MCF 10A (cell line): ENCODE results near the gene ABHD5. TPM values are rescaled to one million over a fixed set of nuclear protein-coding genes. Genes with fewer than 3 reads are reported as not detected.
"Not testable (repeated sequence)": the region's sequence is repeated elsewhere in the genome, so short reads cannot be mapped to it uniquely, and the experiment has no call there.

Experiments used
- BruUV-seq: library from RNA; stranded (reverse); fragments of 400-500 nt; replicated peaks from 2 replicates; lab custom pipeline; 2021; lab: Mats Ljungman, UMichigan
- CTCF ChIA-PET: fragments of 300-600 bp; sonication (Branson Sonifier 250); formaldehyde crosslinking; extraction: SDS; loops from one replicate; lab custom pipeline; 2021; ENCODE audit warnings: antibody characterized with exemption, inconsistent platforms; lab: Yijun Ruan, JAX
- POLR2A ChIA-PET: fragments of 300-600, 350-650 bp; sonication (Branson Sonifier 250); formaldehyde crosslinking; extraction: SDS; loops from one replicate; lab custom pipeline; 2020; ENCODE audit warnings: antibody characterized with exemption, inconsistent platforms; lab: Yijun Ruan, JAX
- DNase-seq: peaks from one replicate; pipeline ENCODE4 v3.0.0-alpha.2; 2018; ENCODE audit not compliant: unreplicated experiment
- H3K27ac Mint-ChIP-seq: one replicate; pipeline ENCODE4 v1.8.0; 2022; ENCODE audit warnings: mild to moderate bottlenecking, low read depth, mixed read lengths; ENCODE audit not compliant: unreplicated experiment
- H3K27me3 Mint-ChIP-seq: one replicate; pipeline ENCODE4 v1.8.0; 2022; ENCODE audit warnings: mixed read lengths; ENCODE audit not compliant: insufficient read depth, unreplicated experiment
- H3K36me3 Mint-ChIP-seq: one replicate; pipeline ENCODE4 v1.8.0; 2022; ENCODE audit warnings: mild to moderate bottlenecking, moderate library complexity, mixed read lengths; ENCODE audit not compliant: insufficient read depth, unreplicated experiment
- H3K4me1 Mint-ChIP-seq: one replicate; pipeline ENCODE4 v1.8.0; 2022; ENCODE audit warnings: mixed read lengths; ENCODE audit not compliant: insufficient read depth, unreplicated experiment
- H3K4me3 Mint-ChIP-seq: one replicate; pipeline ENCODE4 v1.8.0; 2022; ENCODE audit warnings: mild to moderate bottlenecking, moderate library complexity, mixed read lengths; ENCODE audit not compliant: unreplicated experiment
- H3K9me3 Mint-ChIP-seq: one replicate; pipeline ENCODE4 v1.8.0; 2022; ENCODE audit warnings: mixed read lengths; ENCODE audit not compliant: unreplicated experiment
- intact Hi-C: fragments of 100-400 bp; cut with micrococcal nuclease; formaldehyde crosslinking; loops from 2 replicates; pipeline ENCODE4 v1.14.1; 2022
- total RNA-seq: library from RNA; stranded (reverse); gene quantifications from 2 replicates; pipeline ENCODE4 v1.2.3, GENCODE V29; 2022
- TF ChIP-seq, protein P1 (sequence below): fragments of 200-600 bp; IDR thresholded peaks from one replicate; pipeline ENCODE4 v1.8.0; 2022; ENCODE audit warnings: antibody characterized with exemption, mild to moderate bottlenecking; ENCODE audit not compliant: unreplicated experiment

ABHD5 gene
- total RNA-seq, 1 experiment from 2014 or later: 32.6 TPM

DNA sequence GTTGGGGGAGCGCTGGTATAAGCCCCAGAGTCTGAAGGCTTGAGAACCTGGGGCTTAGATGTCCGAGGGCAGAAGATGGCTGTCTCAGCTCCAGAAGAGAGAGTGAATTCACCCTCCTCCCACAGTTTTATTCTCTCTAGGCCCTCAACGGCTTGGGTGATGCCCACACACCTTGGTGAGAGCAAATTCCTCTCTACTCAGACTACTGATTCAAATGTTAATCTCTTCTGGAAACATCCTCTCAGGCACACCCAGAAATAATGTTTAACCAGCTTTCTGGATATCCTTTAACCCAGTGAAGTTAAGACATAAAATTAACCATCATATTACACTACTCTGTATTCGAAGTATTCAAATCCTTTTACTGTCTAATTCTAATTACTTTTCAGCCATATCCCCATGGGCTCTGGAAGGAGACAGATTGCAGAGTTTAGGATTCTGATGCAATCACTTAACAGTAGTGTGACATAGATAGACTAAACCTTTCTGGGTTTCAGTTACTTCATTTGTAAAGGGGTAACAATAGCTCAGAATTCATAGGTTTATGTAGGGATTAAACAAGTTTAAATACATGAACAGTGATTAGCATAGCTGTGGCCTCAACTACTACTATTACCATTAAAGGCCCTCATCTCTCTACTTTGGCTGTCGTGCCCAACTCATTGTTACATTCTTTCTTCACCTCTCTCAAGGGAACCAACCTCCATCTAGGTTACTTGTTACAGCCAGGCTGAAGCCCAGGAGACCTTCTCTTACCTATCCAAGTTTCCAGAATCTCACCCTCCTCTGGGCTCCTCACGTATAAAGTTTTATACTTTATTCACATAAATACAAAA is 43.2 kb upstream of the ABHD5 start:
- CTCF ChIA-PET: no interaction called here
- Mint-ChIP-seq H3K27me3 (no peaks in the 10 kb centered on the region), H3K4me3 (no peak overlapping the region)

DNA sequence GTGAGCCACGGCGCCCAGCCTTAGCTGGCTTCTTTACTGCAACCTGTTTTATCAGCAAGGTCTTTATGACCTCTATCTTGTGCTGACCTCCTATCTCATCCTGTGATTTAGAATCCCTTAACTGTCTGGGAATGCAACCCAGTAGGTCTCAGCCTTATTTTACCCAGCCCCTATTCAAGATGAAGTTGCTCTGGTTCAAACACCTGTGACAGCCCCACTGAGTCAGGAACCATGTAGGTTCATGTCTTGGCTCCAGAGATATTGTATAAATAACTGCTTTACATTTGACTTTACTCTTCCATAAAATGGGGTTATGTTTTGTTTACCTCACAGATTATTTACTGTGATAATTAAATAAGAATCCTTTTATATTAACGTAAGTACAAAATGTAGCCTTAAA is 41.8 kb upstream of the ABHD5 start:
- Mint-ChIP-seq H3K4me1 (peaks cover 15% of the 10 kb centered on the region), H3K27ac (no peak overlapping the region), H3K4me3 (no peak overlapping the region), H3K9me3 (no peaks in the 10 kb centered on the region), H3K27me3 (no peaks in the 10 kb centered on the region), H3K36me3 (no peaks in the 10 kb centered on the region)
- DNase-seq: no peak
- CTCF ChIA-PET: interaction anchor here (0.6 kb wide), 1 partner anchor 10 kb away, joined by 3 read pairs; no protein-coding TSS in a partner anchor
- intact Hi-C loops: no loop called here
- no TSS peak for BruUV-seq
- TF ChIP-seq, protein P1, sequence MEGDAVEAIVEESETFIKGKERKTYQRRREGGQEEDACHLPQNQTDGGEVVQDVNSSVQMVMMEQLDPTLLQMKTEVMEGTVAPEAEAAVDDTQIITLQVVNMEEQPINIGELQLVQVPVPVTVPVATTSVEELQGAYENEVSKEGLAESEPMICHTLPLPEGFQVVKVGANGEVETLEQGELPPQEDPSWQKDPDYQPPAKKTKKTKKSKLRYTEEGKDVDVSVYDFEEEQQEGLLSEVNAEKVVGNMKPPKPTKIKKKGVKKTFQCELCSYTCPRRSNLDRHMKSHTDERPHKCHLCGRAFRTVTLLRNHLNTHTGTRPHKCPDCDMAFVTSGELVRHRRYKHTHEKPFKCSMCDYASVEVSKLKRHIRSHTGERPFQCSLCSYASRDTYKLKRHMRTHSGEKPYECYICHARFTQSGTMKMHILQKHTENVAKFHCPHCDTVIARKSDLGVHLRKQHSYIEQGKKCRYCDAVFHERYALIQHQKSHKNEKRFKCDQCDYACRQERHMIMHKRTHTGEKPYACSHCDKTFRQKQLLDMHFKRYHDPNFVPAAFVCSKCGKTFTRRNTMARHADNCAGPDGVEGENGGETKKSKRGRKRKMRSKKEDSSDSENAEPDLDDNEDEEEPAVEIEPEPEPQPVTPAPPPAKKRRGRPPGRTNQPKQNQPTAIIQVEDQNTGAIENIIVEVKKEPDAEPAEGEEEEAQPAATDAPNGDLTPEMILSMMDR: no peak
- POLR2A ChIA-PET: interaction anchor here (0.6 kb wide), 1 partner anchor 18 kb away, joined by 4 read pairs; no protein-coding TSS in a partner anchor

More for the DNA sequence above, 43.2 kb upstream of the ABHD5 start:
- Mint-ChIP-seq H3K27ac (peak overlapping the region; percentile 52), H3K36me3 (no peaks in the 10 kb centered on the region), H3K4me1 (peaks cover 15% of the 10 kb centered on the region), H3K9me3 (no peaks in the 10 kb centered on the region)
- TF ChIP-seq, protein P1: no peak
- intact Hi-C loops: no loop called here
- DNase-seq: no peak
- POLR2A ChIA-PET: no interaction called here
- no TSS peak for BruUV-seq

DNA sequence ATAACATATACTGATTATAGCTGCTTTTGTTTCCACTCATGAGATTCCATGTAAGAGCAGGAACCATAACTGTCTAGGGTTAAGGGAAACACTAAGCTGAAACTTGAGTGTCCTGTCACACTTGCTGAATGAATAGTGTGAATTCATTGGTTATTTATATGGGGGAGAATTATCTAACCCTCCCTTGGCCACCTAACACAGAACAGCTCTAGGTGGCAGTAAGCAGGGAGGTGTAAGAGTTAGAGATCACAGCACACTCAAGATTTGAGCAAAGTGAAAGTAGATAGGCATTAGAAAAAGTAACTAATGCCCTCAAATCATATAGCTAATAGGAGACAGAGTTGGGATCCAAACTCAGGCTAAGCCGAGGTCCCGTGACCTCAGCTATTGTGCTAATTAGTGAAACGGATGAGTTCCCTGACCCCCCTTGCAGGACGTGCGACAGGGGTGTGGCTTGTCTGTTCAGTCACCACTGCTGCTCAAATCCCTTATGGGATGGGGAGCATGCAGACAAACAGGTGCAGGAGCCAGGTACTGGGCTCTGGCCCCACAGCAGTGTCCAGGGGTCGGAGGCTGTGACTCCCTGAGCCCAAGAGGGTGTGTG is 41.3 kb upstream of the ABHD5 start:
- Mint-ChIP-seq H3K36me3 (no peaks in the 10 kb centered on the region), H3K27ac (no peak overlapping the region), H3K4me1 (peaks cover 15% of the 10 kb centered on the region), H3K4me3 (no peak overlapping the region), H3K27me3 (no peaks in the 10 kb centered on the region), H3K9me3 (no peaks in the 10 kb centered on the region)
- BruUV-seq: no TSS peak
- TF ChIP-seq, protein P1: no peak
- DNase-seq: no peak
- ChIA-PET POLR2A (interaction anchor here (0.5 to 0.6 kb wide), 2 partner anchors 19 to 1026 kb away, joined by 3 to 4 read pairs; no protein-coding TSS in a partner anchor), CTCF (interaction anchor here (0.6 kb wide), 1 partner anchor 9 kb away, joined by 3 read pairs; no protein-coding TSS in a partner anchor)
- intact Hi-C loops: no loop called here

DNA sequence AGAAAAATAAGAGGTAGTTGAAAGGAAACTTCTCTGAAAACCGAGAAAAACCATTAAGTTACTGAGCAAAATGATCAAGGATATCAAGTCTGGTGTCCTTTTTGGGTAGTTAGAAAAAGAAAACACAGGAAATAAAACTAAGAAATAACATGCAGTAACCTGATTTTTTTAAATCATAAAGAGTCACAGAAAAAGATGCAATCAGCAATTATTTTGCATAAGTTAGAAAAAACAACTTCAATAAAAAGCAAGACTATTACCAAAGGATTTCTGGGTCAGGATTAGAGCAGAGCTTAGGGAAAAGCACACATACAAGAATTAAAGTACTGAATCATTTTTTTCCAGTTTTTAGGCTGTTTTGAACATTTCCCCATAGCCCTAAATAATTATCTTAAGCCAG is 40.4 kb upstream of the ABHD5 start:
- Mint-ChIP-seq H3K27me3 (no peaks in the 10 kb centered on the region), H3K4me3 (no peak overlapping the region), H3K36me3 (no peaks in the 10 kb centered on the region), H3K27ac (no peak overlapping the region), H3K4me1 (peaks cover 15% of the 10 kb centered on the region), H3K9me3 (no peaks in the 10 kb centered on the region)
- DNase-seq: no peak
- BruUV-seq: no TSS peak
- ChIA-PET CTCF (interaction anchor here (0.7 kb wide), 1 partner anchor 10 kb away, joined by 3 read pairs; no protein-coding TSS in a partner anchor), POLR2A (no interaction called here)
- intact Hi-C loops: no loop called here
- TF ChIP-seq, protein P1: no peak

DNA sequence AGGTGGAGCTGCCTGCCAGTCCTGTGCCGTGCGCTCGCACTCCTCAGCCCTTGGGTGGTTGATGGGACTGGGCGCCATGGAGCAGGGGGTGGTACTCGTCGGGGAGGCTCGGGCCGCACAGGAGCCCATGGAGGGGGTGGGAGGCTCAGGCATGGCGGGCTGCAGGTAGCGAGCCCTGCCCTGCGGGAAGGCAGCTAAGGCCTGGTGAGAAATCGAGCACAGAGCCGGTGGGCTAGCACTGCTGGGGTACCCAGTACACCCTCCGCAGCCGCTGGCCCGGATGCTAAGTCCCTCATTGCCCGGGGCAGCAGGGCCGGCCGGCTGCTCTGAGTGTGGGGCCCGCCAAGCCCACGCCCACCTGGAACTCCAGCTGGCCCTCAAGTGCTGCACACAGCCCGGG is 34.3 kb upstream of the ABHD5 start:
- intact Hi-C loops, H3K9me3 Mint-ChIP-seq, BruUV-seq, H3K4me3 Mint-ChIP-seq, H3K27me3 Mint-ChIP-seq, DNase-seq, H3K4me1 Mint-ChIP-seq, H3K36me3 Mint-ChIP-seq, H3K27ac Mint-ChIP-seq: not testable (repeated sequence)
- POLR2A ChIA-PET: interaction anchor here (0.6 kb wide), 1 partner anchor 787 kb away, joined by 3 read pairs; no protein-coding TSS in a partner anchor
- CTCF ChIA-PET: interaction anchor here (1.0 kb wide), 1 partner anchor 12 kb away, joined by 5 read pairs; no protein-coding TSS in a partner anchor
